HG02884 (cell line): ENCODE measurements around the gene COL5A1.

Experiments used
- ATAC-seq: cut with Tn5 transposase; IDR thresholded peaks from one replicate; pipeline ENCODE4 v1.9.1; 2021; ENCODE audit warnings: mild to moderate bottlenecking, moderate library complexity; ENCODE audit not compliant: unreplicated experiment

Gene COL5A1

DNA sequence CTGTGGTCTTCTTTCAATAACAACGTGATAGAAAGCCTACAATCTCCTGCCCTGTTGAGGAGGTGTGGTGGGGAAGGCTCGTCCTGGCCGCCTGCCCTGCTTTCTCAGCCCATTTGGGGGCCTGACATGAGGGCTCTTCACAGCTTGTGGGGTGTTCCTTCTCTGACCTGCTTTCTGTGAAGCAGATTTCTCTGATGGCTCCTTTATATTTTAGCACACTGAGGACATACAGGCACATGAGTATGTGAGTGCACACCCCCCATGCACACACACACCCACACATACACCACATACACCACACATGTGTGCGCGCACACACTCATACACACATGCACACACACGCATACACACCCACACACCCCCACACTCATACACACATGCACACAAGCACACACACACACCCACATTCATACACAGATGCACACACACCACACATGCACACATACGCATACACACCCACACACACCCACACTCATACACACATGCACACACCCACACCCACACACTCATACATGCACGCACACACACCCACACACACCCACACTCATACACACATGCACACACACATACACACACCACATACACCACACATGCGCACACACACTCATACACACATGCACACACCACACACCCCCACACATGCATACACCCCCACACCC is 117.5 kb downstream of the COL5A1 start:
- no peak for ATAC-seq

DNA sequence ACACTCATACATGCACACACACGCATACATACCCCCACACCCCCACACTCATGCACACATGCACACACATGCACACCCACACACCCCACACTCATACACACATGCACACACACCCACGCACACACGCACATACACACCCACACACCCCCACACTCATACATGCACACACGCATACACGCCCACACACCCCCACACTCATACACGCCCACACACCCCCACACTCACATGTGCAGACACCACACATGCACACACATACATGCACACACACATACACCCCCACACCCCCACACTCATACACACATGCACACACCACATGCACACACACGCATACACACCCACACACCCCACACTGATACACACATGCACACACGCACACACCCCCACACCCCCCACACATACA is 118.3 kb downstream of the COL5A1 start:
- no peak for ATAC-seq

DNA sequence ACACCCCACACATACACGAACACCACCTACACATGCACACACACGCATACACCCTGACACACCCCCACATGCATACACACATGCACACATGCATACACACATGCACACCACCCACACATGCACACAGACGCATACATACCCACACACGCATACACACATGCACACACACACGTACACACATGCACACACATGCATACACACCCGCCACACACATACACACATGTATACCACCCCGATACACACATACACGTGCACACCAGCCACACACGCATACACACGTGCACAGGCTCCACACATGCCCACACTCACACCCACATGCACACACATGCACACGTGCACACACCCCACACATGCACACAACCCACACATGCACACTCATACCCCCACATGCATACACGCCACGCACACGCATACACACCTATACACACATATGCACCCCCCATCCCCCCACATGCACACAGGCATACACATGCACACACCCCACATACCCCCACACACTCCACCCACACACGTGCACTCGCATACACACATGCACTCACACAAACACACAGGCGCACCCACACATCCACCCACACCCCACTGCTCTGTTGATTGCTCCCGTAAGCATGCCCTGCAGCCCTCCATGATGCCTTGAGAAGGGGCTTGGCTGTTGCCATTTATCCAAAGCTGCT is 119.3 kb downstream of the COL5A1 start:
- no peak for ATAC-seq

DNA sequence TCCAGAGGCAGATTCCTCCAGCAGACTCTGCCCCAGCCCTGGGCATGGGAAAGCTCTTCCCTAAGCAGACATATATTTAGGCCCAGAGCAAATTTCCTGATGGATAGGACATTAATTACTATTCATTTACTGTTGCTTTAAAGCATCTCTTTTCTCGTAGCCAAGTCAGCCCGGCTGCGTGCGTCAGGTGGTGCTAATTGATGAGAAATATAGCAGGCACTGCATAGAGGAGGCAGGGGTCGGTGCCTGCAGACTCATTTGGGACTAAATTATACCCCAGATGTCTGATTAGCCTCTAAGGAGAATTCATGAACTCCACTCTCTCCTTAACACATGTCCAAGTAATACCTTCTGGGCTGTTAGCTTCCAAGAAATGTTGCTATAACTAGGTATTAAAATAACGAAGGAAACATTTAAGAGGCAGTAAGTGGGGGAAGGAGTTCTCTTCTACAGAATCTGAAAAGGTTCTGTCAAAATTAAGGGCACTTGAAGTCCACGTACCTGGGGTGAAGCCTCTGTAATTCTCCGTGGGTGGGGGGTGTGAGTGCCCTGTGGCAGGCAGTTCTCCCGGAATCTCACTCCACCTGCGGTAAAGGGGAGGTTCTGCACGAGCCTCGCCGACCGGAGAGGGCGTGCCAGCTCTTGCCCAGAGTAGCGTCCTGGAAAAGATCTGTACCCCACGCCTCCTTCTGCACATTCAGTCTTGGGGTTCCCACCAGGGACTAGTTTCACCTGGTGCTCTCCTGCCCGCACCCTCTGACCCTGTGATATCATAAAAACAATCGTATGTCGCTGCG is 123.1 kb downstream of the COL5A1 start:
- no peak for ATAC-seq

DNA sequence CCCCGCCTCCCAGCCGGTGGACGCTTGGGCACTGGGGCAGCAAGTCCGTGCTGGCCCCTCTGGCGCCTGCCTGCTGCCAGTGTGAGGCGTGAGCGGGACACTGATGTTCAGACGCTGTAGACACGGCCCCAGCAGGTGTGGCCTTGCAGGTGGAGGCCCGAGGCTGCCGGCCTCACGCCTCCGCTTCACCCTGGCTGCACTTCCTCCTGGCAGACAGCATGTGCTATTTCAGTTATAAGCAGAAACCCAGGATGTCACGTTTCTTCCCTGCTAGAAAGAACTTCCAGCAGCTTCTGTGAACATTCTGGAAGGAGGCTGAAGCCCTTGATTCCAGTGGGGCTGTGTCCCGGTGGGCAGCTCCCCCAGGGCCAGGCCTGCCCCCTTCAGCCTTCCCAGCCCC is 124.2 kb downstream of the COL5A1 start:
- ATAC-seq, result no peak

DNA sequence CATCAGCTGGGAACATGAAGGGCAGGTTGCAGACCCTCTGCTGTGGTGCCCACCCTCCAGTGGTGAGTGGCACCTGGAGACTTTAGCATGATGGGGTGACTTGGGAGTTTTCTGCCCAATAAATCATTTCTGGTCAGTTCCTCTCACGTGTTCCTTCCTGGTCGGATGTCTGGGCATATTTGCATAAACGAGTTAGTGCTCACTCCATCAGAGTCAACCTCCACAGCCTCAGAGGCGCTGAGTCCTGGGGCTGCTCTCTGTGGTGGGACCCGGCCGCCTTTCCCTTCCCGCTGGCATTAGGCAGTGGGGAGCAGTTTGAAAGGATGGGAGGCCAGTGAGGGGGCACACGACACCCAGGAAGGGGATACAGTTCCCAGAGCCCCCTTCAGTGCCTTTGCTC is 125.0 kb downstream of the COL5A1 start:
- no peak for ATAC-seq

DNA sequence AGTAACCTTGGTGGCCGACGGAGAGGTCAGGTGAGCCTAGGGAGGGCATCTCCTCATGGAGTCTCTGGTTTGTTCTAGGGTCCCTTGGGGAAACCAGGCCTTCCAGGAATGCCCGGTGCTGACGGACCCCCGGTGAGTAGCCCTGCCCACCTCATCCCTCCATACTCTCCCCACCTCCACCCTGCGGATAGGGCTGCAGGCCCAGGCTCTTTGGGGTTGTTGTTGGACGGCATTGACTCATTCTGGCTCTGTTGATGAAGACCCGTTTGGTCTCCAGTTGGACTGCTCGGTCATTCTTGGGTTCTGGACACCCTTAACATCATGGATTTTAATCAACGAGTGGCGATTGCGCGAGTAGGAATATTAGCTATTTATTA is 126.7 kb downstream of the COL5A1 start:
- ATAC-seq, result no peak

DNA sequence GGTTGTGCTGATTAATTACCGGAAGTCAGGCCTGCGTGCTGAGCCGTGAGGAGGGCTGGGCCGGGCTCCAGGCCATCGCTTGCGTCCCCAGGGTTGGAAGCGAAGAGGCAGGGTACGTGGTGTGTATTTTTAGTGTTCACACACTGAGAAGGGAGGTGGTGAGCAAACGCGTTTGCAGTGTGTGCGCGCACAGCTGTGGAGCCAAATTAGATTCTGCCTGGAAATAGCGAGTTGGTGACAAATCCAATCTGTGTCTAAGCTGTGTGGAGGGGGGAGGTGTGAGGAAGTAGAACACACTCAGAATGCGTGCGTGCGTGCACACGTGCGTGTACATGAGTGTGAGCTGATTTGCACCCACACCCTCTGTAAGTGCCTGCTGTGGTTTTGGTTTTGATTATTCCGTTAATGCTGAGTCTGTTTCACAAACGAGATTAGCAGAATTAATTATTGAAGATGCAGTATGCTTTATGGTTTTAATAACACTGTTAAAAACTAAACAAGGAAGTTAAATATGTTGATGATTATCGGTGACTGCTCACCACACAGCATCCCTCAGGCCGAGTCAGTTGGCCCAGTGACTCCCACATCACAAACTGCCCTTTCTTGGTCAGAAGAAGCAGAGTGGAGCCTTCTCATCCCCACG is 127.2 kb downstream of the COL5A1 start:
- no peak for ATAC-seq

DNA sequence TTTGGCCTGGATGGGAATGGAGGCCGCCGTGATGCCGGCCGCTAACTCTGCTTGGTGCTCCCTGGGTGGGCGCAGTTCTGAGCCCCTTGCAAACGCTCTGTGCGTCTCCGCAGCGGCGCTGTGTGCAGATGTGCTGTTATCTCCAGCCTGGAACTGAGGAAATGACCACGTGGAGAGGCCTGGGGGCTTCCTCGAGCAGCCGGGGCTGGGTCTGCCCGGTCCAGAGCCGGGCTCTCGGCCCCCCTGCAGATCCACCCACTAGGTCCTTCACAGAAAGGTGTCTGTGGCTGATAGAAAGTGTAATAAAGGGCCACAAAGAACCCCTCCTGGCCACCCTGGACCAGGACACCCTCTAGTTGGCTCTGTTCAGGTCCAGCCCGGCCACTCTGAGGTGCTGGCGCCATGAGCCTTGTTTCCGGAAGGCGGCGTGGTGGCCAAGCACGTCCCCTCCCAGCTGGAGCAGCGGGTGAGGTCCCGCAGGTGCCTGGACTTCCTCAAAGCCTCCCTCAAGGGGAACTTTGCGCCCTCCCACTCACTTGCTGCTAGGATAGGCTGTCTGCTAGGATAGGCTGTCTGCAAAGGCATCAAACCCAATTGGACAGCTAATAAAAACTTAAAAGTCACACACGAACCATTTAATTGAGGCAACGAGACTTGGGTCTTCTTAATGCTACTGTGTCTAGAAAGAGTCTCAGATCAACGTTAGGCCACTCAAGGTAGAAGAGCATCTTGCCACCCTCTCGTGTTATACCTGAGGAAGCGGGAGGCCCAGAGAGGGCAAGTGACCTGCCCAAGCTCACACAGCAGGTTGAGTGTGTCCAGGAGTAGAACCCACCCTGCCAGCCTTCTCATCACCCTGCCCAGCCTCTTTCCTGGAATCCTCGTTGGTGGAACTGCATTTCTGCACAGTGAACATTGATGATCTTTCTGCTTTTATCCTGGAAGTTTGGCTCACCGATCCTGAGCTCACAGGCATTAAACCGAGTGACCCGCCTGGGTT is 129.7 kb downstream of the COL5A1 start:
- ATAC-seq, result no peak

DNA sequence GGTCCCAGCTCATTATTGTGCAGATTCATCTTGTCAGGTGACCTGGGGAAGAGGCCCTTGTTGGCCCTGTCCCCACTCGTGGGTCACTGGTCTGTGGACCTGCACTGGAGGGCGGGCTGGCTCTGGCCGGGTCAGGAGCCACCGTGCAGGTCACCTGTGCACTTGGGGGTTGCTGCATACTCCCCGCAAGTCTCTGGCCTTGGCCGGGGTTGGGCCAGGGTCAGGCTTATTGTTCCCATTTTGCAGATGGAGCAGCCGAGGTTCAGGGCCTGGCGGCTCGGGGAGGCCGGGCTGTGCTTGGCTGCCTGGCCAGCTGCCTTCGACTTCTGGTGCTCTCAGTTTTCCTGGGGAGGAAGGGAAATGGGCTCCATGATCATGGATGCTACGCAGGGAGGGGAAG is 130.7 kb downstream of the COL5A1 start:
- ATAC-seq, result no peak

DNA sequence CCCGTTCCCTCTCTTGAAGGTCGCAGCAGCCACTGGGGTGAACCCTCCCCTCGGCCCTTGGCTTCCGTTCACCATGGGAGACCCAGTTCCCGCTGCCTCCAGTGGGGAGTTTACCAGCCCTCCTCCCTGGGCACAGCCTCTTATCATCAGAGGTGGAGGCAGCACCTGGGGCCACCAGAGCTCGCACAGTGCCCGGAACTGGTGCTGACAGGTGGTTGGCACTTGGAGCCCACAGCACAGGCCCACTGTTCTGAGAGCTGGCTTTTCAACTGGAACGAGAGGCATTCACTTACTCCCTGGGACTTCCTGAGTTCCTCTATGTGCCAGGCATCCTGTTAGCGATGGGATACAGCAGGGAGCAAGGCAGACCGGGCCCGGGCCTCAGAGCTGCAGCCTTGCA is 132.2 kb downstream of the COL5A1 start:
- no peak for ATAC-seq

DNA sequence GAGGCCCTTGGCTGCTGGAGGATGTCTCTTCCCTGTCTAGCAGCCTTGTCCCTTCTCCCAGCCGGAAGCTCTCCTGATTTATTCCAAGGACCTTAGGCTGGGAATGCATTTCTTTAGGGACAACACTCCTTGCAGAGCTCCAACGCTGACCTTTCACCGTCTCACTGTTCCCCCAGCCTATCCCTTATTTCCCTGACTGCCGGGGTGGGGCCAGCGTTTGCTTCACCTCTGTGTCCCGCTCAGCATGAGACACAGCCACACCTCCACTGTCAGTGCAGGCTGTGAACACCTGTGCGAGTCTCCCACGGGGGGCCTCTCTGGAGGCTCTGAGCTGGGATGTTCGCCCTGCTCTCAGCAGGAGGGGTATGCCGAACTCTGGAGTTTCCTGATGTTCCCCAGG is 132.8 kb downstream of the COL5A1 start:
- no peak for ATAC-seq

DNA sequence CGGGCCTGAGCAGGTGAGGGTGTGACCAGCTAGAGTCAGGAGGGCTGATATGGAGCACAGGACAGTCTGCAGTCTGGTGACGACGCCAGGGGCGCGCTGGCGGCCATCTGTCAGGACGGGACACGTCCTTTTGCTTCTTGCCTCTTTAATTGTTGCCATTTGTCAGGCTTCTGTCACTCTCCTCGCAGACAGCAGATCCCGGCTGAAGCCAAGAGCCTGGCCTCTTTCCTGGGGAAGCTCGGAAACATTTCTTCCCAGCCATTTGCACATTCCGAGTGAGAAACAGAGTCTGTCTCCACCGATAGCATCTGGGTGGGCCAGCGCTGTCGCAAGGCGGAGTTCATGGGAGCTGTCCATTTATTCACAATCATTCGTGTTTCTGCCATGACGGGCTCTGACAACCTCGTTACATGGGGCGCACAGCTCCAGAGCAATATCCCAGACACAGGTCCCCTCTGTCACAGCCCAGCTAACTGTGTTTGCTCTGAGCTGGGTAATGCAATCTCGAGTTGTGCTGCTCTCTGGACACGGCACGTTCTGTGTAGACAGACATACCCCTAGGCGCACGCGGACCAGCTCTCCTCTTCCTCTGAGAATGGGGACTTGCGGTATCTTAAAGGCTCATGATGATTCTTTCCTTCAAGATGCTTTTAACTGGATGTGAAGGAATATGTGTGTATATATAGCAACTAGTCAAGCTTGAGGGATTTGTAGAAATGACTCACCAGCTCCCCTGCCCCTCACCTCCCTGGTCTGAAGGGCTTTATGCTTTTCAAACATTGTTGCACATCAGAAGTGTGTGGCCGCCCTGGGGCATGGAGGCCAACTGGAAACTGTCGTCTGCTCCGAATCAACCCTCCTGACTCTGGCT is 133.7 kb downstream of the COL5A1 start:
- ATAC-seq, result no peak

DNA sequence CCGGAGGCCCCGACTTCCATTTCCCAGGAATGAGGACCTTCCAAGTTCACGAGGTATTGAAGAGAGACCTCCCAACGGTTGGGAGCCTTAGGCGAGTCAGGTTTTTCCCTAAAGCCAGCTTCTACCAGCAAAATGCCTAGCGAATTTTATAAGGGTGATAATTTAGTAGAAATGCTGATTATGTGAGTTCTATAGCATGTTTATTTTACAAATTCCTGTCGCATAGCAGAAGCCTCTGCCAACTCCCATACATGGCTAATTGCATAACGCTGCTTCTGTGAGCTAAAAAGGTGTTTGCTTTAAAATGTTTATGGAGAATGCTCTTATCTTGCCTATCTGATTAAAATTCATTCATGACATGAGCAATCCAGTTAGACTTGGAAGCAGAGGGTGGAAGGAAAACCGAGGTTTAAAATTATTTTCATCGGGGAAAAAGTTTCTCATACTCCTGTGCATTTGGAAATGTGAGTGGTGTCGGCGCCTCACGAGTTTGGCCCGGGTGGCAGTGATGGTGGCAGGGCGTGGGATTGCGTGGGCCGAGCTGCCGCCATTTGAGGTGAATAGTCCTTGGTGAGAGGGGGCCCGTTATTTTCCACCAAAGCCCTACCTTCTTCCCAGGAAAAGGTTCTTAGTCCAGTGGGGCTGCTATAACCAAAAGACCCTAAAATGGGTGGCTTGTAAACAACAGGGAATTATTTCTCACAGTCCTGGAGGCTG is 134.6 kb downstream of the COL5A1 start:
- ATAC-seq, result no peak

DNA sequence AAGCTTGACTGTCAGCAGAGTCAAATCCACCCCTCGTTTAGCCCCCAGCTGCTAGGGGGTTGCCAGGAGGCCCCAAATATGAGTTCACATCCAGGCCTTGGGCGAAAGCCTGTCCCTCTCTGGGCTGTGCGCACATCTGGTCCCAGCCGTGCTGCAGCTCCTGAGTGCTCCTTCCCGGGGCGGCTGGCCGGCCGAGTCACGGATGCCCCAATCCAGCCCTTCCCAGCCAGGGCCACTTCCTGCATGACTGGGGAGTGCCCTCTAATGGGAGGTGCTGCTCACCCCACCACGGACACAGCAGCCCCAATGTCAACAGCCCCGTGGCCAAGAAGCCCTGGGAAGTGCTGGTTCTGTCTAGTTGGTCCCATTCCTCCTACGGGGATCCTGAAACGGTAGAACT is 135.6 kb downstream of the COL5A1 start:
- no peak for ATAC-seq

DNA sequence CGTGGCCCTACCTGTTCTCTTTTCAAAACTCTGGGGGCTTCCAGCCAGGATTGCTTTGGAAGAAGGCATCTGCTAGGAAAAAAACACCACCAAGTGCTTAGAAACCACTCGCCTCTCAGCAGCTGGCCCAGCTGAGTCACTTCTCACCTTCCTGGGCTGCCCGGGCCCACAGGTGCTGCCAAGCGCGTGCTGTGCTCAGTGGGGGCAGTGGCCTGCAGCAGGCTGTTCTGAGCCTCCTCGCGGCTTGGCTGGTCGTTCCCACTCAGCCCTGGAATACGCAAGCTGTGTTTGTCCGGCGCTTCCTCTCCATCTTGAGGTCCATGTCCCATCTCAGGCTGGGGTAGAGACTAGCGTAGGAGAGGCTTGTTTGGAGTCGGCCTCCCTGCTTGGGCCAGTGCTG is 136.6 kb downstream of the COL5A1 start:
- no peak for ATAC-seq

DNA sequence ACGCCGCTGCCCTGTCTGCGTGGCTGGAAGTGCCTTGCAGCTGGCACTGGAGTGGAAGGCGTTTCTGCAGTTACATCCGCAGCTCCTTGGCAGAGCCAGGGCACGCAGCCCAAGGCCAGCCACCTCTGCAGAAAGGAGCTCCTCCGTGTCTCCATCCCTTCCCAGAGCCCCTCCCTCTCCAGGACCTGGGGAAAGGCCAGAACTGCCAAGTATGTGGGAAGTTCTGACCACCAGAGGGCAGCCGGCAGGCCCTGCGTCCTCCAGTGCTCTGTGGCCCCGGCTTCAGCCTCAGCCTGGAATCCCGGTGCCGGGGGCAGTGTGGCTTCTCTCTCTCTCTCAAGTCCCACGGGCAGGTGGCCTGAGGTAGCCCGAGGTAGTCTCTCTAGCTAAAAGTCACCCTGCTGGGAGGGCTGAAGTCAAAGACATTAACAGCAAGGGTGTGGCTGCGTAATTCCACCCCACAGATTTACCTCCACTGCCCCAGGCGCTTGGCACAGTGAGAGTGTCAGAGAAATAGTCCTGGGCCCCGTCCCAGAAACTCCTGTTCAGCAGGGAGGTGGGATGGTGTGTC is 137.3 kb downstream of the COL5A1 start:
- no peak for ATAC-seq

DNA sequence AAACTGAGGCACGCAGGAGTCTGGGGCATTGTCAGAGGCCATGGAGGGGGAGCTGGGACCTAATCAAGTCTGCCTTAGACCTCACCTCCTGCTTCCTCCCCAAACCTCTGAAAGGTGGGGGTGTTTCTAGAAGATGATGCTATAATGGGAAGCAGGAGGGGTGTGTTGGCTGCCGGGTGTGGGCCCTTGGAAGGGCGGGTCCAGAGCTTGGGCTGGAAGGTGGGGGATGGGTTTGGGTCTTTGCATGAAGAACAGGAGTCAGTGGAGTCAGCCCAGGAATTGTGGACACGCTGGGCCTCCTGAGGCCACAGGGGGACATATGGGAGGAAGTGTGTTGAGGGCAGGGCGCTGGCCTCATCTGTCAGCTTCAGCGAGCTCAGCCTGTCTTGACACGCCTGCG is 138.0 kb downstream of the COL5A1 start:
- ATAC-seq, result no peak
